HepG2 (cell line): ENCODE results near the gene DLG4. TPM values are rescaled to one million over a fixed set of nuclear protein-coding genes. Genes with fewer than 3 reads are reported as not detected.

Experiments
- HDAC2 ChIP-seq: sonication (generic); formaldehyde crosslinking; IDR thresholded peaks from 2 replicates; pipeline ENCODE4 v1.4.0; 2020; ENCODE audit warnings: missing genetic modification reagents
- HOXA7 ChIP-seq: sonication (generic); formaldehyde crosslinking; IDR thresholded peaks from 2 replicates; pipeline ENCODE4 v1.8.1; 2022; ENCODE audit warnings: mild to moderate bottlenecking, missing genetic modification reagents, moderate library complexity
- LCORL ChIP-seq, 2 experiments: fragments of 450-650 bp in 1 of 2; sonication (generic) in 1 of 2; formaldehyde crosslinking in 1 of 2; IDR thresholded peaks; 2 replicates each; pipeline versions ENCODE4 v1.5.0 to v1.6.1; 2017 to 2020; ENCODE audit warnings: antibody characterized with exemption in 1 of 2, missing genetic modification reagents in 1 of 2
- NFIB ChIP-seq: sonication (generic); formaldehyde crosslinking; IDR thresholded peaks from 2 replicates; pipeline ENCODE4 v1.9.0; 2021; ENCODE audit warnings: missing genetic modification reagents, mild to moderate bottlenecking, borderline replicate concordance
- POGZ ChIP-seq: sonication (generic); formaldehyde crosslinking; IDR thresholded peaks from 2 replicates; pipeline ENCODE4 v1.4.0; 2020; ENCODE audit warnings: mild to moderate bottlenecking, missing genetic modification reagents
- RBFOX2 ChIP-seq: fragments of 200-400 bp; formaldehyde crosslinking; IDR thresholded peaks from 2 replicates; pipeline ENCODE4 v1.6.1; 2017; ENCODE audit warnings: low read depth, mild to moderate bottlenecking, low read length
- ZKSCAN1 ChIP-seq: fragments of 150-350 bp; IDR thresholded peaks from 2 replicates; pipeline ENCODE4 v1.6.1; 2014; ENCODE audit warnings: low read length
- ZMYM4 ChIP-seq: sonication (generic); formaldehyde crosslinking; IDR thresholded peaks from 2 replicates; pipeline ENCODE4 v1.8.1; 2023; ENCODE audit warnings: mild to moderate bottlenecking, missing genetic modification reagents
- ZNF501 ChIP-seq: sonication (generic); formaldehyde crosslinking; IDR thresholded peaks from 2 replicates; pipeline ENCODE4 v1.5.1; 2020; ENCODE audit warnings: mild to moderate bottlenecking, moderate library complexity, missing genetic modification reagents
- ZNF619 ChIP-seq: sonication (generic); formaldehyde crosslinking; IDR thresholded peaks from 2 replicates; pipeline ENCODE4 v1.4.0; 2020; ENCODE audit warnings: mild to moderate bottlenecking, missing genetic modification reagents
- ZNF83 ChIP-seq: sonication (generic); formaldehyde crosslinking; IDR thresholded peaks from 2 replicates; pipeline ENCODE4 v1.4.0; 2020; ENCODE audit warnings: missing genetic modification reagents, mild to moderate bottlenecking, borderline replicate concordance
- ZNF839 ChIP-seq: sonication (generic); formaldehyde crosslinking; IDR thresholded peaks from 2 replicates; pipeline ENCODE4 v1.4.0; 2020; ENCODE audit warnings: missing genetic modification reagents, mild to moderate bottlenecking, borderline replicate concordance
- ZNF883 ChIP-seq: sonication (generic); formaldehyde crosslinking; IDR thresholded peaks from 2 replicates; pipeline ENCODE4 v1.5.1; 2020; ENCODE audit warnings: mild to moderate bottlenecking, missing genetic modification reagents; ENCODE audit errors: not compliant biosample characterization
- ZSCAN31 ChIP-seq: sonication (generic); formaldehyde crosslinking; IDR thresholded peaks from 2 replicates; pipeline ENCODE4 v1.5.0; 2020; ENCODE audit warnings: low read depth, mild to moderate bottlenecking, missing genetic modification reagents
- polyA plus RNA-seq, 8 experiments: library from polyadenylated mRNA; depleted of rRNA in 3 of 8; stranded (reverse) in 7 of 8; unstranded in 1 of 8; fragments of >200 nt; fragmentation: Illumina TruSeq in 4 of 8; extraction: Trizol in 4 of 8; gene quantifications; 2 replicates each; pipeline versions ENCODE4 v1.2.1 to v1.2.3, GENCODE V29; 2011 to 2016; ENCODE audit warnings: low read depth in 4 of 8, missing spikeins in 1 of 8, mixed read lengths in 1 of 8; ENCODE audit not compliant: insufficient read depth in 1 of 8
- total RNA-seq, 5 experiments: library from RNA; depleted of rRNA; stranded (reverse); fragments of >200 nt; fragmentation: Illumina TruSeq; extraction: Trizol; gene quantifications; 2 replicates each; pipeline ENCODE4 v1.2.3, GENCODE V29; 2016; ENCODE audit warnings: low read depth in 1 of 5
- TF ChIP-seq, protein P1 (sequence below): IDR thresholded peaks from 2 replicates; pipeline ENCODE4 v1.6.1; 2018; ENCODE audit warnings: missing genetic modification reagents
- TF ChIP-seq, protein P2 (sequence below), 2 experiments: sonication (generic) in 1 of 2; formaldehyde crosslinking in 1 of 2; IDR thresholded peaks; 2 replicates each; pipeline versions ENCODE4 v1.5.1 to v1.6.1; 2011 to 2020; ENCODE audit warnings: borderline replicate concordance in 1 of 2, low read depth in 1 of 2, low read length in 1 of 2, mild to moderate bottlenecking in 1 of 2, missing genetic modification reagents in 1 of 2, moderate library complexity in 1 of 2
- TF ChIP-seq, protein P3 (sequence below): sonication (generic); formaldehyde crosslinking; IDR thresholded peaks from 2 replicates; pipeline ENCODE4 v1.5.0; 2020; ENCODE audit warnings: mild to moderate bottlenecking, missing genetic modification reagents
- TF ChIP-seq, protein P4 (sequence below): sonication (generic); formaldehyde crosslinking; IDR thresholded peaks from 2 replicates; pipeline ENCODE4 v1.4.0; 2020; ENCODE audit warnings: missing genetic modification reagents
- TF ChIP-seq, protein P5 (sequence below): sonication (generic); formaldehyde crosslinking; conservative IDR thresholded peaks from 2 replicates; pipeline ENCODE4 v1.8.0; 2022; ENCODE audit warnings: mild to moderate bottlenecking, moderate library complexity, missing genetic modification reagents

DLG4 gene
- total and polyA plus RNA-seq, 2 of the 13 experiments (the other 11 are each of a cell fraction or from before 2014, with no cell fraction given) = 0.71 to 4.3 TPM

DNA sequence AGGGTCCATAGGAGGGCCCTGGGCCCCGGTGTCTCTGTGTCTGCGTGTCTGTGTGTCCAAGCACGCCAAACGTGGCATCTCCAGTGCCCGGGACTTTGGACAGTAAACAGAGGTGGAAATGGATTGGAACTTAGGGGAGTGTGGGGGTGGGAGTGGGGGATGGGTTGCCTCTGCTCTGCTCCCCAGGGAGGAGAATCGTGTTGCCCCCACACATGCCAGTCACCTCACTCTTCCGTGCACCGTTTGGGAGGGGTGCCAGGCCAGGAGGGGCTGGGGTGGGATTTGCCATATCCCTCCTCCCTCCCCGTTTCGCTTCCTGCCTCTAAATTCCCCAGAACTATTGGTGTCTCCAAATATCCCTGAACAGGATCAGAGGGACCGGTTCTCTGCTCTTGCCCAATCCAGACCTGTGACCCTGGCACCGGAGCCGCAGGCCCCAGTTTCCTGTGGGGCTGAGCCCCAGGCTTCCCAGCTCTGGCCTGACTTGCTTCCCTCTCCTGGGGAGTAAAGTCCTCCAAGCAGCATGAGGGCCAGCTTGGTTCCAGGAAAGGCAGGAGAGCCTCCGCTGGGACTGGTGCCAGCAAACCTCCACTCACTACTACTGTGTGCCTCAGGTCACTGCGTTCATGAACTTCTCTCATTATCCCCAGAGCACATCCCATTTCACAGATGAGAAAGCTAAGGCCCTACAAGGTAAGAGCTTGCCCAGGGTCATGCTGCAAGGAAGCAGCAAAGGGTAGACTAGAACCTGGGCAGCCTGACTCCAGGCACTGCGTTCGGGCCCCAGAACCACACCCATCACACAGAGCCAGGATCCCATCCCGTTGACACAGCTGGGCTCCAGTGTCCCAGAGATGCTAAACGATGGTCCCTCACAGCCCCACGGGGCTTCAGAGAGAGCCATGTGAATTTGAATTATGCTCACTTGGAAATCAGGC lies 40.0 kb downstream of the DLG4 start, which contains the start of gene ASGR1 (continued):
- TF ChIP-seq ZNF883 (CRISPR knock-in tag) = no peak
- TF ChIP-seq, protein P1, sequence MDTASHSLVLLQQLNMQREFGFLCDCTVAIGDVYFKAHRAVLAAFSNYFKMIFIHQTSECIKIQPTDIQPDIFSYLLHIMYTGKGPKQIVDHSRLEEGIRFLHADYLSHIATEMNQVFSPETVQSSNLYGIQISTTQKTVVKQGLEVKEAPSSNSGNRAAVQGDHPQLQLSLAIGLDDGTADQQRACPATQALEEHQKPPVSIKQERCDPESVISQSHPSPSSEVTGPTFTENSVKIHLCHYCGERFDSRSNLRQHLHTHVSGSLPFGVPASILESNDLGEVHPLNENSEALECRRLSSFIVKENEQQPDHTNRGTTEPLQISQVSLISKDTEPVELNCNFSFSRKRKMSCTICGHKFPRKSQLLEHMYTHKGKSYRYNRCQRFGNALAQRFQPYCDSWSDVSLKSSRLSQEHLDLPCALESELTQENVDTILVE (CRISPR knock-in tag) = peak; percentile 76
- TF ChIP-seq, protein P2, sequence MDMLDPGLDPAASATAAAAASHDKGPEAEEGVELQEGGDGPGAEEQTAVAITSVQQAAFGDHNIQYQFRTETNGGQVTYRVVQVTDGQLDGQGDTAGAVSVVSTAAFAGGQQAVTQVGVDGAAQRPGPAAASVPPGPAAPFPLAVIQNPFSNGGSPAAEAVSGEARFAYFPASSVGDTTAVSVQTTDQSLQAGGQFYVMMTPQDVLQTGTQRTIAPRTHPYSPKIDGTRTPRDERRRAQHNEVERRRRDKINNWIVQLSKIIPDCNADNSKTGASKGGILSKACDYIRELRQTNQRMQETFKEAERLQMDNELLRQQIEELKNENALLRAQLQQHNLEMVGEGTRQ (IDR thresholded peaks at IDR 0.05; ENCODE audit: low read depth, low read length) = peak; percentile 49
- TF ChIP-seq, protein P2 (CRISPR knock-in tag; IDR thresholded peaks at IDR 0.05; ENCODE audit: borderline replicate concordance) = no peak
- TF ChIP-seq POGZ = peak; percentile 57
- TF ChIP-seq ZNF839 (CRISPR knock-in tag) = no peak
- TF ChIP-seq ZMYM4 (CRISPR knock-in tag) = no peak; the same call in 1 of the 2 replicates
- TF ChIP-seq NFIB (CRISPR knock-in tag) = peak; percentile 93
- TF ChIP-seq ZNF83 = no peak
- TF ChIP-seq ZKSCAN1 = peak; percentile 49; the same call in 1 of the 2 replicates
- TF ChIP-seq RBFOX2 = peak; percentile 83
- TF ChIP-seq, protein P3, sequence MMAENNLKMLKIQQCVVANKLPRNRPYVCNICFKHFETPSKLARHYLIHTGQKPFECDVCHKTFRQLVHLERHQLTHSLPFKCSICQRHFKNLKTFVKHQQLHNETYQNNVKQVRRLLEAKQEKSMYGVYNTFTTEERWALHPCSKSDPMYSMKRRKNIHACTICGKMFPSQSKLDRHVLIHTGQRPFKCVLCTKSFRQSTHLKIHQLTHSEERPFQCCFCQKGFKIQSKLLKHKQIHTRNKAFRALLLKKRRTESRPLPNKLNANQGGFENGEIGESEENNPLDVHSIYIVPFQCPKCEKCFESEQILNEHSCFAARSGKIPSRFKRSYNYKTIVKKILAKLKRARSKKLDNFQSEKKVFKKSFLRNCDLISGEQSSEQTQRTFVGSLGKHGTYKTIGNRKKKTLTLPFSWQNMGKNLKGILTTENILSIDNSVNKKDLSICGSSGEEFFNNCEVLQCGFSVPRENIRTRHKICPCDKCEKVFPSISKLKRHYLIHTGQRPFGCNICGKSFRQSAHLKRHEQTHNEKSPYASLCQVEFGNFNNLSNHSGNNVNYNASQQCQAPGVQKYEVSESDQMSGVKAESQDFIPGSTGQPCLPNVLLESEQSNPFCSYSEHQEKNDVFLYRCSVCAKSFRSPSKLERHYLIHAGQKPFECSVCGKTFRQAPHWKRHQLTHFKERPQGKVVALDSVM = peak; percentile 99
- TF ChIP-seq, protein P4, sequence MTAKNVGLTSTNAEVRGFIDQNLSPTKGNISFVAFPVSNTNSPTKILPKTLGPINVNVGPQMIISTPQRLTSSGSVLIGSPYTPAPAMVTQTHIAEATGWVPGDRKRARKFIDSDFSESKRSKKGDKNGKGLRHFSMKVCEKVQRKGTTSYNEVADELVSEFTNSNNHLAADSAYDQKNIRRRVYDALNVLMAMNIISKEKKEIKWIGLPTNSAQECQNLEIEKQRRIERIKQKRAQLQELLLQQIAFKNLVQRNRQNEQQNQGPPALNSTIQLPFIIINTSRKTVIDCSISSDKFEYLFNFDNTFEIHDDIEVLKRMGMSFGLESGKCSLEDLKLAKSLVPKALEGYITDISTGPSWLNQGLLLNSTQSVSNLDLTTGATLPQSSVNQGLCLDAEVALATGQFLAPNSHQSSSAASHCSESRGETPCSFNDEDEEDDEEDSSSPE (CRISPR knock-in tag) = peak; percentile 61; the same call in 1 of the 2 replicates
- peak; percentile 61 for TF ChIP-seq LCORL (IDR thresholded peaks at IDR 0.05)
- TF ChIP-seq LCORL (CRISPR knock-in tag; IDR thresholded peaks at IDR 0.05) = peak; percentile 95
- TF ChIP-seq HDAC2 = peak; percentile 97
- TF ChIP-seq ZNF619 (CRISPR knock-in tag) = no peak
- no peak for TF ChIP-seq HOXA7 (CRISPR knock-in tag)
- TF ChIP-seq, protein P5, sequence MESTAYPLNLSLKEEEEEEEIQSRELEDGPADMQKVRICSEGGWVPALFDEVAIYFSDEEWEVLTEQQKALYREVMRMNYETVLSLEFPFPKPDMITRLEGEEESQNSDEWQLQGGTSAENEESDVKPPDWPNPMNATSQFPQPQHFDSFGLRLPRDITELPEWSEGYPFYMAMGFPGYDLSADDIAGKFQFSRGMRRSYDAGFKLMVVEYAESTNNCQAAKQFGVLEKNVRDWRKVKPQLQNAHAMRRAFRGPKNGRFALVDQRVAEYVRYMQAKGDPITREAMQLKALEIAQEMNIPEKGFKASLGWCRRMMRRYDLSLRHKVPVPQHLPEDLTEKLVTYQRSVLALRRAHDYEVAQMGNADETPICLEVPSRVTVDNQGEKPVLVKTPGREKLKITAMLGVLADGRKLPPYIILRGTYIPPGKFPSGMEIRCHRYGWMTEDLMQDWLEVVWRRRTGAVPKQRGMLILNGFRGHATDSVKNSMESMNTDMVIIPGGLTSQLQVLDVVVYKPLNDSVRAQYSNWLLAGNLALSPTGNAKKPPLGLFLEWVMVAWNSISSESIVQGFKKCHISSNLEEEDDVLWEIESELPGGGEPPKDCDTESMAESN = peak; percentile 100
- peak; percentile 74 for TF ChIP-seq ZSCAN31 (CRISPR knock-in tag)
- peak; percentile 88 for TF ChIP-seq ZNF501 (CRISPR knock-in tag)
